ENCODE results near the gene FERMT1. TPM values are rescaled to one million over a fixed set of nuclear protein-coding genes. Genes with fewer than 3 reads are reported as not detected.
"Not testable (repeated sequence)": the region's sequence is repeated elsewhere in the genome, so short reads cannot be mapped to it uniquely, and the experiment has no call there.

Gene FERMT1
- polyA plus RNA-seq, 1 donor = 0.18 TPM

DNA sequence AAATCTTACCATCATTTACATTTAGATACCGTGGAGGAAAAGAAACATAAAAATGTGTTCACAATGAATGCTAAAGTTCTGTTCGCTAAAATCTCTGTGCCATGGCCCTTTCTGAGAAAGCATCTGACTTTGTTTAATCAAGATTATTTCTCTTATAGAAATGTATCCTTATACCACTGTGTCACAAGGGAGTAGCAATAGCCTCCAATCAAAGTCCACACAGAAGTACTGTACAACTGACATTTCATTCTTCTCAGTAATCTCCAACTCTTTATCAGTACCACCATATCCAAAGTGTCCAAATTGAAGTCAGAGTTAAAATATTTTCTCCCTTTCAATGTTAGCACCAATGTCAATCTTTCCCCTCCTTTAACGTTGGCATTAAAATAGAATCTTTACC is 6.1 kb downstream of the FERMT1 start:
- DNase-seq (ENCODE audit: low read depth) = no peak

DNA sequence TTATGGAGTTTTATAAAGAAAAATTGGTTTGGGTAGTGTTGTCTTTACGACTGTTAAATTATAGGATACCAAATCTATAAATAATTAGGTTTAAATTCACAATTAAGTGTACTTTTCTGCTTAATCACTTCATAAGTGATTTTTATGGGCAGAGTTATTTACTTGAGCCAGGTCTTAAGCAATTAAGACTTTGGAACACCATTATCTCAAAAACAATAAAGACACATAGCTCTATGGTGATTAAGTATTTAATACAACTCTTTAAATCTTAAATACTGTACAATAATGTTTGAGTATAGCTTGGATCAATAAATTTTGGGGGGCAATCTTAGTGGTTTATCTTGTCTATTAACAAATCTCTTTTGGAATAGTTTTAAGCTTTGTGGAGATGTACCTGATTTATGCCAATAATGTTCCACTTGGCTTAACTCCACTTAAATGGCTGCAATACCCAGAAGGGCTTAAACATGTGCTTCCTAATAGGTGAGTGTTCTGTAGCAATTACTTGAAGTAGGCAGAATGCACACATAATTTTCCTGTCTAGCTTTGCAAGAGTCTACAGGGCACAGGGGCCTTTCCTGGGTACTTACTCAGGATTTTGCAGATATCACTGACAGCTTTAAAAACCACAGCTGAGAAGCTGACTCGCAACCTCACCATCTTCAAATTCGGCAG is 7.5 kb downstream of the FERMT1 start:
- DNase-seq (ENCODE audit: low read depth) = no peak

DNA sequence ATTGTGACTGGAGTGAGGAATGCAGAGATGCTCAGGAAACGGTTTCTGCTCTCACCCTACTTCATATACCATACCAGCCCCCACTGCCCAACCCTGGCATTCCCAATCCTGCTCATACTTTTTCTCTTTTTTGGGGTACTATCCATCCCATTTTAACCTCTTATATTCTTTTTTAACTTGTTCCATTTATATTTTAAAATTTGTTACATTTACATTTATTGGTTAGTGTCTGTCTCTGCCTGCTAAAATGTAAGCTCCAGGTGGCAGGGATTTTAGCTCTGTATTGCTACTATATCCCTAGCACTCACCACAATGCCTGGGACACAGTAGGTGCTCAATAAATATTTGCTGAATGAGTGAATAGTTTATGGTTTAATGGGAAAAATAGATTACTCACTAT is 8.1 kb downstream of the FERMT1 start:
- DNase-seq (ENCODE audit: low read depth) = no peak

- no peak for DNase-seq (ENCODE audit: low read depth)
Measured at GRCh38 chr20:6113951-6114350, 8.9 kb downstream of the FERMT1 start.

DNA sequence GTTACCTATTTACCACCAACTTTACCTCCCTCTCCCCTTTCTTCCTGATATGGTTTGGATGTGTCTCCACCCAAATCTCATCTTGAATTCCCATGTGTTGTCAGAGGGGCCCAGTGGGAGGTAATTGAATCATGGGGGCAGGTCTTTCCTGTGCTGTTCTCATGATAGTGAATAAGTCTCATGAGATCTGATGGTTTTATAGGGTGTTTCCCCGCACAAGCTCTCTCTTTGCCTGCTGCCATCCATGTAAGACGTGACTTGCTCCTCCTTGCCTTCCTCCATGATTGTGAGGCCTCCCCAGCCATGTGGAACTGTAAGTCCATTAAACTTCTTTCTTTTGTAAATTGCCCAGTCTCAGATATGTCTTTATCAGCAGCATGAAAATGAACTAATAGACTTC is 9.9 kb downstream of the FERMT1 start:
- DNase-seq (ENCODE audit: low read depth) = not testable (repeated sequence)

DNA sequence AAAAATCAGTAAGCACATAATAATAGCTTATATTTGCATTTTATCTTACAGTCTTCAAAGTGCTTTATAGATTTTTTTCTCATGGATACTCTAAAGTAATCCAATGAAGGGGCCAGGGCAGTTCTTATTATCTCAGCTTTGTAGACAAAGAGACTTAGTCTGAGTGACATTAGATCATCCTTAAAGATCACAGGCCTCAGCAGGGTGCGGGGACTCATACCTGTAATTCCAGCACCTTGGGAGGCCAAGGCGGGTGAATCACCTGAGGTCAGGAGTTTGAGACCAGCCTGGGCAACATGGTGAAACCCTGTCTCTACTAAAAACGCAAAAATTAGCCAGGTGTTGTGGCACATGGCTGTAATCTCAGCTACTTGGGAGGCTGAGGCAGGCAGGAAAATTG is 14.5 kb downstream of the FERMT1 start:
- DNase-seq (ENCODE audit: low read depth) = no peak

DNA sequence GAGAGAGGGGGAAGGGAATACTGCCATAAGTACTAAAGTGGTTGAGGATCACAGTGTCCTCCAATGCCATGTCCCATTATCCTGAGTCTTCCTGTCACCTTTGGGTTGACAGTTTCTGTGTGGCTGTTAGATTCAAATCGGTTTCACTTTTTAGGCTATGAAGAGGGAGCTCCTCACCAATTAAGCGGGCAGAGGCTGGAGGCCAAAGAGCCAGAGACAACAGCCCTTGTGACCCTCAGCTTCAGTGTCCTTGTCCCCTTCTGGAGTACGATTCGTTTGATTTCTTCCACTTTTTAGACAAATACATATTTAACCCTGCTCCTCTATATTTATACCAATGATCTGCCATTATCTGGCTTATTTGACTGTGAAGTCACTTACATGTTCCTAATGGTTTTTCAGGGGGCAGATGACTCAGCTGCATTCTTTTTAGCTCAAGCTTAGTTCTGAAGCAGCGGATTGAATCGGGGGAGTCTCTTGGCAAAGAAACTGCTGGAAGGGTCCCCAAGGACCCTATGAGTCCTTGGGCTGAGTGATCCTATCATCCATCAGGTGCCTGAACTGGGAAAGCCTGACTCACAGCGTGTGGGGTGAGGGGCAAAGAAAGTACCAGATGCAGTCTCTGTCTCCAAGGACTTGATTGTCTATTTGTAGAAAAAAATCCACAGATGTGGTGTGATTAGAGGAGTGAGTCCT is 18.2 kb downstream of the FERMT1 start:
- DNase-seq (ENCODE audit: low read depth) = no peak

- DNase-seq (ENCODE audit: low read depth) = no peak
Measured at GRCh38 chr20:6103301-6103700, 19.5 kb downstream of the FERMT1 start.

DNA sequence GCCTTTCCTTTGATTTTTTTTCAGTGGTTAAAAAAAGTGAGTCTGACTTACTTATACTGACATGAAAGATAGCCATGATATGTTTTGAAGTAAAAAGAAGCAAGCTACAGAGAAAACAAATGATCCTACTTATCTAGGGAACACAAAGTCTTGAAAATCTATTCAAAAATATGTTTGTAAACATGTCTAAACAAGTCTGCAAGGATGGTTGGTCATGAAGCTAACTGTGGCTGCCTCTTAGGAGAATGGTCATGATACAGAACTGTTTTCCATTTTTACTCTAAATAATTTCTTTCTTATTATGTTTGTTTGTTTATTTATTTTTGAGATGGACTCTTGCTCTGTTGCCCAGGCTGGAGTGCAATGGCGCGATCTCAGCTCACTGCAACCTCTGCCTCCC is 21.5 kb downstream of the FERMT1 start:
- DNase-seq (ENCODE audit: low read depth) = no peak

DNA sequence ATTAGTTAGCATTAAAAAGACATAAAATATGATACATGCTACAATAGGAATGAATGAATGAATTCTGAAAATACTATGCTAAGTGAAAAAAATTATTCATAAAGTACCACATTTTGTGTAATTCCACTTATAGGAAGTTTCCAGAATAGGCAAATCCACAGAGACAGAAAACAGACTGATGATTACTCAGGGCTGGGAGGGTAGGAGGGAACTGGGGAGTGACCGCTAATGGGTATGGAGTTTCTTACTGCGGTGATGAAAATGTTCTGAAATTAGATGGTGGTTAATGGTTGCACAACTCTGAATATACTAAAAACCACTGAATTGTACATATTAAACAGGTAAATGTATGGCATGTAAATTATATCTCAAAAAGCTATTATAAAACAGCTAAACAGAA is 22.6 kb downstream of the FERMT1 start:
- DNase-seq (ENCODE audit: low read depth) = no peak

DNA sequence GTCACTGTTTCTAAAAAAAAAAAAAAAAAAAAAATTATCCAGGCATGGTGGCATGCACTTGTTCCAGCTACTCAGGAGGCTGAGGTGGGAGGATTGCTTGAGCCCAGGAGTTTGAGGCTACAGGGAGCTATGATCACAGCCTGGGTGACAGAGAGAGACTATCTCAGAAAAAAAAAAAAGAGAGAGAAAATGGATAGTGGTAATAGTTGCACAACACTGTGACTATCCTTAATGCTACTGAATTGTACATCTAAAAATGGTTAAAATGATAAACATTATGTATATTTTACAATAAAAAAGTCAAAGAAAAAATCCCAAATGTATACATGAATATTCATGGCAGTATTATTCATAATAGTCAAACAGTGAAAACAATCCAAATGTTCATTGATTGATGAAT is 23.0 kb downstream of the FERMT1 start:
- no peak for DNase-seq (ENCODE audit: low read depth)

- no peak for DNase-seq (ENCODE audit: low read depth)
Measured at GRCh38 chr20:6095409-6095808, 27.4 kb downstream of the FERMT1 start.

- DNase-seq (ENCODE audit: low read depth) = no peak
Measured at GRCh38 chr20:6094565-6094964, 28.3 kb downstream of the FERMT1 start.

DNA sequence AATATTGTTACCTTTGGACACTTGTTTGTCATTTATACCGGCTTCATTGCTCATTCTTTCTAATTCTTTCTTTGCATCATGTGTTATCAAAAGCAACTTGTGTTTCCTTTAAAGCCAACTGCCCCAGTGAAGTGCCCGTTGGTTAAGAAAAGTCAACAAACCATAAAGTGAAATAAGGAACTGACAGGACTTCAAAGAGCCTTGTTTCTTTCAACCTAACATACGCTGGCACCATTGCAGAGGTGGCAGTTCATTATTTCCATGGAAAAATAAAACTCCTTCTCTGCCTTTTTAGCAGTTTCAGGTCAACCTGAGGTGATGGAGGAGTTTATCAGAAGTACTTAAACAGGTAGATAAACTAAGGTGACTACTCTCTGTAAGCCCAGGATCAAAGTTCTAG is 28.8 kb downstream of the FERMT1 start:
- no peak for DNase-seq (ENCODE audit: low read depth)

DNA sequence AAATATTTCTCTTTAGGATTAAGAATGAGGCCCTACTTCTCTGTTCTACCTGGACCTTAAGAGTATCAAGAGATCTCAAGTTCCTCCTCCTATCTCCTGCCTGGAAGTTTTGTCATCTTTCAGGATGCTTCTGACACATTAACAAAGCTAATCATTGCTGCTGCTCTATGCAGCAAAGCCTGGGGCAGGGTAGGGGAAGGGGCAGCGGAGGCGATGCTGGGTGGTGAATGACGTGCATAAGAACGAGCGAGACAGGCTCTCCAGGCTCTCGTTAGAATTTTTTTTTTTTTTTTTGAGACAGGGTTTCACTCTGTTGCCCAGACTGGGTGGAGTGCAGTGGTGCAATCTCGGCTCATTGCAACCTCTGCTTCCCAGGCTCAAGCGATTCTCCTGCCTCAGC is 31.2 kb downstream of the FERMT1 start:
- no peak for DNase-seq (ENCODE audit: low read depth)

- no peak for DNase-seq (ENCODE audit: low read depth)
Measured at GRCh38 chr20:6086868-6087267, 36.0 kb downstream of the FERMT1 start.

GRCh38 chr20:6083926-6084325 is 38.9 kb downstream of the FERMT1 start:
- no peak for DNase-seq (ENCODE audit: low read depth)

- DNase-seq (ENCODE audit: low read depth) = no peak
Measured at GRCh38 chr20:6081236-6081635, 41.6 kb downstream of the FERMT1 start.

GRCh38 chr20:6079016-6079415 is 43.8 kb downstream of the FERMT1 start:
- peak; percentile 25 for DNase-seq (ENCODE audit: low read depth)

DNA sequence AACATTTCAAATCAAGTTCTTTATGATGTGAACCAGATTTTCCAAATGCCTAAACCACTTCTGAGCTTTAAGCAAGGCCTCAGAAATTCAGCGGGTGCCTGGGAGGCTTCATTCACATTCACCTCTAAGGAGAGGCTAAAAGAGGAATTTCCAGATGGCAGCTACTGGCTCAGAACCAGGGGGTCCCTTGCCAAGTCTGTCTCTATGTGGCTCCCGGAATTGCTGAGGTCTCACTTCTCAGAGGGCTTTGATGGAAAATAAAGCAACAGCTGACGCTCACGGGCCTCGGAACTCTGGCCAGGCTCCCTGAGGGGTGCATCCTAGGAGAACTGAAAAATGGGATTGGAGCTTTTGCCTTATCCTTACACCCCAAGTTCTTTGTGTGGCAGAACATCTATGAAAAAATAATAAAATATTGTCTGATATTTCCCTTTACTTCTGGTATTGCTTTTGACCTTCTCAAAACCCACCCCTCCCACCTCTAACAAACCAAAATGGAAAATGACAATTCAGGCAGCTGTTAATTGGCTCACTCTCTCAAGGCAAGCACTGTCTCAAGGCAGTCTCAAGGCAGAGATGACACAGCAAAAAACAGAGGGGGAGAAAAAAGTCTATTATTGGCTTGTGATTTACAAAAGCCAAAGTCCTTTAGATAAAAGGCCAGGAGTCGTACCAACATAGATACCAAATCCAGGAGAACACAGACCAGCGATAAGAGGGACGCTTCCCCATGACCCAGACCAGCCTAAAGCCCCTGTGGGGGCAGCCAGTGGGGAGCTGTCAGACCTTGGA is 47.2 kb downstream of the FERMT1 start:
- DNase-seq (ENCODE audit: low read depth) = no peak

DNA sequence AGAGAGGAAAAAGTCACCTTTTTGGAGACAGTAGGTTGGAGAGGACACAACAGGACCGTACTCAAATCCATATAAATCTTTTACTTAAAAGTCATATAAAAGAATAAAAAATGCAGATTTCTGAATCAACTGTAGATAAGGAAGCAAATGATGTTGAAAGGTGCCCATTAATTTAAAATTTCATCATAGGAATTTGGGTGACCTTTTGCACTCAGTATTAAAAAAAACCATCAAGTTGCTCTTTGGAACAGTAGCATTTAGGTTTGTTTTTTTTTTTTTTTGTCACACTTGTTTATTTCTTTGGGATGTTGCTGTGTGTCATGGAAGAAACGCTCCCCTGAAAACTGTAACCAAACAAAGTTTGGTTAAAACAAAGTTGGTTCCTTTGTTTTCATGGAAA is 48.0 kb downstream of the FERMT1 start:
- no peak for DNase-seq (ENCODE audit: low read depth)

DNA sequence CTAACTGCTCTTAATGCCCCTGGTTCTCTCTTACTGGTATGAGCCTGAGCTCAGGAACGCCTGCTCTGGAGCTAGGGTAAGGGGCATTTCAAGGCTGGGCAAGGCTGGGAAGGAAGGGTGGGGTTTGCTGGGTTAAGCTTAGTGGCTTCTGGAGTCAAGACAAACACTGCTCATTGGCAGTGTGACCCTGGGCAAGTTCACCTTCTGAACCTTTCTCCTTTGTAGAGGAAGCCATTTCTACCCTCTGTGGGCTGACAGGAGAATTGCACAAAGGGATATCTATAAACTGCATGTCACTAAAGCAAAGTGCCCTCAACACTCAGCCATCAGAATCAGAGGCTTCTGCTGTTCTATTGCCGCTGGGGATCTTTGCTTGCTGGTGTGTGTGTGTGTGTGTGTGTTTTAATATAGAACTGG is 48.7 kb downstream of the FERMT1 start:
- DNase-seq (ENCODE audit: low read depth) = no peak
